H1 (cell line): ENCODE data around the gene DIP2B. TPM values are rescaled to one million over a fixed set of nuclear protein-coding genes. Genes with fewer than 3 reads are reported as not detected.

Experiments used
- CHD2 ChIP-seq: IDR thresholded peaks from 2 replicates; pipeline ENCODE4 v1.6.1; 2012; ENCODE audit warnings: low read length, improper control_type of control experiment
- EGR1 ChIP-seq: IDR thresholded peaks from 2 replicates; pipeline ENCODE4 v1.6.1; 2011; ENCODE audit warnings: low read depth, low read length, borderline replicate concordance
- SIN3A ChIP-seq, 2 experiments: IDR thresholded peaks in 1 of 2; conservative IDR thresholded peaks in 1 of 2; 2 replicates each; pipeline ENCODE4 v1.6.1; 2011 to 2012; ENCODE audit warnings: low read length in 2 of 2, improper control_type of control experiment in 1 of 2, low read depth in 1 of 2, mild to moderate bottlenecking in 1 of 2
- SIX5 ChIP-seq: IDR thresholded peaks from 2 replicates; pipeline ENCODE4 v1.6.1; 2011; ENCODE audit warnings: mild to moderate bottlenecking, low read depth, low read length
- SRF ChIP-seq: IDR thresholded peaks from 2 replicates; pipeline ENCODE4 v1.6.1; 2011; ENCODE audit warnings: mild to moderate bottlenecking, low read depth, low read length, moderate library complexity
- polyA plus RNA-seq, 7 experiments: library from polyadenylated mRNA; depleted of rRNA in 3 of 7; stranded (reverse) in 5 of 7; unstranded in 2 of 7; fragments of >200 nt in 5 of 7; fragments of 200-250 nt in 2 of 7; gene quantifications; 1 replicate in 5 of 7; 2 replicates in 1 of 7; 4 replicates in 1 of 7; pipeline versions ENCODE4 v1.2.1 to v1.2.3, GENCODE V29; 2011 to 2013; ENCODE audit warnings: missing spikeins in 2 of 7, mixed read lengths in 2 of 7
- total RNA-seq: library from RNA; stranded (reverse); fragmentation: NEBNext Ultra II Directional; extraction: Animal tissue kit (Norgen Biotek cat#: 25700); gene quantifications from 2 replicates; pipeline ENCODE4 v1.2.1, GENCODE V29; 2021
- TF ChIP-seq, protein P1 (sequence below): fragments of 300-600 bp; sonication (generic); IDR thresholded peaks from 2 replicates; pipeline ENCODE4 v1.7.1; 2012; ENCODE audit warnings: low read length, moderate library complexity, mild to moderate bottlenecking, inconsistent platforms; ENCODE audit not compliant: insufficient replicate concordance
- TF ChIP-seq, protein P2 (sequence below): IDR thresholded peaks from 2 replicates; pipeline ENCODE4 v1.6.1; 2012; ENCODE audit warnings: inconsistent platforms
- TF ChIP-seq, protein P3 (sequence below): IDR thresholded peaks from 2 replicates; pipeline ENCODE4 v1.6.1; 2011; ENCODE audit warnings: low read depth, mild to moderate bottlenecking, low read length; ENCODE audit not compliant: insufficient read depth

Gene DIP2B
- total and polyA plus RNA-seq, 2 of the 8 experiments (the other 6 are each of a cell fraction or from before 2014, with no cell fraction given) = 11.1 to 29.6 TPM

DNA sequence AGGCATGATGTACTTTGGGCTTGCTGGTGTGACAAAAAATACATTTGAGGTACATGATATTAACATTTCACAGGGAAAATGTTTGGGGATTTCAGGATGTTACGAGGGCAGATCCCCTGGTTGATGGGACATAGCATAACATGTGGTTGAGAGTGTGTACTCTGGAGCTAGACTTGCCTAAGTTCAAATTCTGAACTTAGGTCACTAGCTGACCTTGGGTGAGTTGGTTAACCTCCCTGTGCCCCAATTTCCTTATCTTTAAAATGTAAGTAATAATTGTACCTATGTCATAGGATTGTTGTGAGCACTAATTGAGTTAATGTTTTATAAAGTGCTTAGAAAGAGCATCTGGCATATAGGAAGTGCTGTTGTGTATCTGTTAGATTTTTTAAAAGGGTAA is 194.4 kb downstream of the DIP2B start (continued):
- TF ChIP-seq, protein P1, sequence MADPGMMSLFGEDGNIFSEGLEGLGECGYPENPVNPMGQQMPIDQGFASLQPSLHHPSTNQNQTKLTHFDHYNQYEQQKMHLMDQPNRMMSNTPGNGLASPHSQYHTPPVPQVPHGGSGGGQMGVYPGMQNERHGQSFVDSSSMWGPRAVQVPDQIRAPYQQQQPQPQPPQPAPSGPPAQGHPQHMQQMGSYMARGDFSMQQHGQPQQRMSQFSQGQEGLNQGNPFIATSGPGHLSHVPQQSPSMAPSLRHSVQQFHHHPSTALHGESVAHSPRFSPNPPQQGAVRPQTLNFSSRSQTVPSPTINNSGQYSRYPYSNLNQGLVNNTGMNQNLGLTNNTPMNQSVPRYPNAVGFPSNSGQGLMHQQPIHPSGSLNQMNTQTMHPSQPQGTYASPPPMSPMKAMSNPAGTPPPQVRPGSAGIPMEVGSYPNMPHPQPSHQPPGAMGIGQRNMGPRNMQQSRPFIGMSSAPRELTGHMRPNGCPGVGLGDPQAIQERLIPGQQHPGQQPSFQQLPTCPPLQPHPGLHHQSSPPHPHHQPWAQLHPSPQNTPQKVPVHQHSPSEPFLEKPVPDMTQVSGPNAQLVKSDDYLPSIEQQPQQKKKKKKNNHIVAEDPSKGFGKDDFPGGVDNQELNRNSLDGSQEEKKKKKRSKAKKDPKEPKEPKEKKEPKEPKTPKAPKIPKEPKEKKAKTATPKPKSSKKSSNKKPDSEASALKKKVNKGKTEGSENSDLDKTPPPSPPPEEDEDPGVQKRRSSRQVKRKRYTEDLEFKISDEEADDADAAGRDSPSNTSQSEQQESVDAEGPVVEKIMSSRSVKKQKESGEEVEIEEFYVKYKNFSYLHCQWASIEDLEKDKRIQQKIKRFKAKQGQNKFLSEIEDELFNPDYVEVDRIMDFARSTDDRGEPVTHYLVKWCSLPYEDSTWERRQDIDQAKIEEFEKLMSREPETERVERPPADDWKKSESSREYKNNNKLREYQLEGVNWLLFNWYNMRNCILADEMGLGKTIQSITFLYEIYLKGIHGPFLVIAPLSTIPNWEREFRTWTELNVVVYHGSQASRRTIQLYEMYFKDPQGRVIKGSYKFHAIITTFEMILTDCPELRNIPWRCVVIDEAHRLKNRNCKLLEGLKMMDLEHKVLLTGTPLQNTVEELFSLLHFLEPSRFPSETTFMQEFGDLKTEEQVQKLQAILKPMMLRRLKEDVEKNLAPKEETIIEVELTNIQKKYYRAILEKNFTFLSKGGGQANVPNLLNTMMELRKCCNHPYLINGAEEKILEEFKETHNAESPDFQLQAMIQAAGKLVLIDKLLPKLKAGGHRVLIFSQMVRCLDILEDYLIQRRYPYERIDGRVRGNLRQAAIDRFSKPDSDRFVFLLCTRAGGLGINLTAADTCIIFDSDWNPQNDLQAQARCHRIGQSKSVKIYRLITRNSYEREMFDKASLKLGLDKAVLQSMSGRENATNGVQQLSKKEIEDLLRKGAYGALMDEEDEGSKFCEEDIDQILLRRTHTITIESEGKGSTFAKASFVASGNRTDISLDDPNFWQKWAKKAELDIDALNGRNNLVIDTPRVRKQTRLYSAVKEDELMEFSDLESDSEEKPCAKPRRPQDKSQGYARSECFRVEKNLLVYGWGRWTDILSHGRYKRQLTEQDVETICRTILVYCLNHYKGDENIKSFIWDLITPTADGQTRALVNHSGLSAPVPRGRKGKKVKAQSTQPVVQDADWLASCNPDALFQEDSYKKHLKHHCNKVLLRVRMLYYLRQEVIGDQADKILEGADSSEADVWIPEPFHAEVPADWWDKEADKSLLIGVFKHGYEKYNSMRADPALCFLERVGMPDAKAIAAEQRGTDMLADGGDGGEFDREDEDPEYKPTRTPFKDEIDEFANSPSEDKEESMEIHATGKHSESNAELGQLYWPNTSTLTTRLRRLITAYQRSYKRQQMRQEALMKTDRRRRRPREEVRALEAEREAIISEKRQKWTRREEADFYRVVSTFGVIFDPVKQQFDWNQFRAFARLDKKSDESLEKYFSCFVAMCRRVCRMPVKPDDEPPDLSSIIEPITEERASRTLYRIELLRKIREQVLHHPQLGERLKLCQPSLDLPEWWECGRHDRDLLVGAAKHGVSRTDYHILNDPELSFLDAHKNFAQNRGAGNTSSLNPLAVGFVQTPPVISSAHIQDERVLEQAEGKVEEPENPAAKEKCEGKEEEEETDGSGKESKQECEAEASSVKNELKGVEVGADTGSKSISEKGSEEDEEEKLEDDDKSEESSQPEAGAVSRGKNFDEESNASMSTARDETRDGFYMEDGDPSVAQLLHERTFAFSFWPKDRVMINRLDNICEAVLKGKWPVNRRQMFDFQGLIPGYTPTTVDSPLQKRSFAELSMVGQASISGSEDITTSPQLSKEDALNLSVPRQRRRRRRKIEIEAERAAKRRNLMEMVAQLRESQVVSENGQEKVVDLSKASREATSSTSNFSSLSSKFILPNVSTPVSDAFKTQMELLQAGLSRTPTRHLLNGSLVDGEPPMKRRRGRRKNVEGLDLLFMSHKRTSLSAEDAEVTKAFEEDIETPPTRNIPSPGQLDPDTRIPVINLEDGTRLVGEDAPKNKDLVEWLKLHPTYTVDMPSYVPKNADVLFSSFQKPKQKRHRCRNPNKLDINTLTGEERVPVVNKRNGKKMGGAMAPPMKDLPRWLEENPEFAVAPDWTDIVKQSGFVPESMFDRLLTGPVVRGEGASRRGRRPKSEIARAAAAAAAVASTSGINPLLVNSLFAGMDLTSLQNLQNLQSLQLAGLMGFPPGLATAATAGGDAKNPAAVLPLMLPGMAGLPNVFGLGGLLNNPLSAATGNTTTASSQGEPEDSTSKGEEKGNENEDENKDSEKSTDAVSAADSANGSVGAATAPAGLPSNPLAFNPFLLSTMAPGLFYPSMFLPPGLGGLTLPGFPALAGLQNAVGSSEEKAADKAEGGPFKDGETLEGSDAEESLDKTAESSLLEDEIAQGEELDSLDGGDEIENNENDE = no peak
- TF ChIP-seq SIN3A (conservative IDR thresholded peaks at IDR 0.05 in 1 of 2, IDR thresholded peaks at IDR 0.05 in 1 of 2; ENCODE audit: low read depth in 1 of 2, low read length in 2 of 2) (no peak), EGR1 (no peak), CHD2 (no peak), SRF (no peak), SIX5 (no peak)
- TF ChIP-seq, protein P2, sequence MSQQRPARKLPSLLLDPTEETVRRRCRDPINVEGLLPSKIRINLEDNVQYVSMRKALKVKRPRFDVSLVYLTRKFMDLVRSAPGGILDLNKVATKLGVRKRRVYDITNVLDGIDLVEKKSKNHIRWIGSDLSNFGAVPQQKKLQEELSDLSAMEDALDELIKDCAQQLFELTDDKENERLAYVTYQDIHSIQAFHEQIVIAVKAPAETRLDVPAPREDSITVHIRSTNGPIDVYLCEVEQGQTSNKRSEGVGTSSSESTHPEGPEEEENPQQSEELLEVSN = no peak
- TF ChIP-seq, protein P3, sequence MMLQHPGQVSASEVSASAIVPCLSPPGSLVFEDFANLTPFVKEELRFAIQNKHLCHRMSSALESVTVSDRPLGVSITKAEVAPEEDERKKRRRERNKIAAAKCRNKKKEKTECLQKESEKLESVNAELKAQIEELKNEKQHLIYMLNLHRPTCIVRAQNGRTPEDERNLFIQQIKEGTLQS = no peak
